GM21515 (cell line): ENCODE data around the gene KYNU.
"Not testable (repeated sequence)": the region's sequence is repeated elsewhere in the genome, so short reads cannot be mapped to it uniquely, and the experiment has no call there.

ENCODE experiments used
- ATAC-seq: cut with Tn5 transposase; IDR thresholded peaks from one replicate; pipeline ENCODE4 v1.9.1; 2021; ENCODE audit not compliant: unreplicated experiment

The KYNU gene

DNA sequence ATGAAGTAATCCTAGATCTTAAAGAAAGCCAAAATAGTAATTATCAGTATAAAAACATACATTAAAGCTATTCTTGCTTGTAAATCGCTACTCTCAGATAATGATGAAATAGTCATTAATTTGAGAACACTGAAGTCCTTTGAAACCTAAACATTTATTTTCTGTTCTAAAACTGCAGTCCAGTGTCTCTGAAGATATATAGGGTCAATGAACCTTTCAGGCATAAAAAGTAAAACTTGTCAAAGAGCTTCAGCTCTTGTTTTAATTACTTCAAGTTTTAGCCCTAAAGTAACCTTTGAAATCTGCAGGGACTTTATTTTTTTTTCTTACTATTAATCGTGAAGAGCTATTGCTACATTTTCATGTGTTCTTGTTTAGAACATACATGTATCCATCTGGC, 116.3 kb downstream of the KYNU start:
- no peak for ATAC-seq

- ATAC-seq = no peak
These were observed 117.2 kb downstream of the KYNU start for GRCh38 chr2:142994665-142995064.

- no peak for ATAC-seq
These were observed 119.8 kb downstream of the KYNU start for GRCh38 chr2:142997231-142997630.

GRCh38 chr2:143000599-143000998, 123.1 kb downstream of the KYNU start:
- no peak for ATAC-seq

DNA sequence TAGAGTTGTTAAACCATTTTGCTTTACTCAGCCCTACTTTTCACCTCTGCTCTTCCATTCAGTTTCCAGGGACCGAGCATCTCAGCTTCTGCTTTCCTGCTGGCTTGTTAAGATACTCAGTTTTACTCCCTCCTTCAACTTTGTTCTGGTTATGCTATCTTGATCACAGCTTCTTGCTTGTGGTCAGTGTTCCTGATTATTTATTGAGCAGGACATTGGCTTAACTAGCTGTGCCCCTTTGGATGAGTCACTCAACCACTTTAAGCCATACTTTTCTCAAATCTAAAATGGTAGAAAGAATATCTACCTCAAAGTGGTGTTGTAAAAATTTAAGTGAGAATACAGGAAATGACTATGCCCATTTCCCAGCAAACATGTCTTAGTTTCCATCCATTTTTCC, 124.0 kb downstream of the KYNU start:
- ATAC-seq = no peak

DNA sequence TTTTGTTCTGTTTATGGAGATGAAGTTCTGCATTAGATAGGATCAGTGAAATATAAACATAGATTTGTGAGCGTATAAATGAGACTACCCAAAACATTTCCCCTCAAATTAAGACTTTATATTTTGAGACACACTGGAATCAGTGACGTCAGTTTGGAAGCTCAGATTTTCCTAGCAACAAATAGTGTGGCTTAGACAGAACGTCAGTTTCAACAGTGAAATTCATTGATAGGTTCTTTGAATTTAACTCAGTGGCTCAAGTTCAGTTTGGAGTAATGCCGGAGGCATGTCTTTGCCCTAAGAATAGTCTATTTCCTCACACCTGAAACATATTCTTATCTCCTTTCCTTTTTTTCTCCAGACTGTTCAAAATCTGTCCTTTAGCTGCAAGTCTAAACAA, 138.2 kb downstream of the KYNU start:
- ATAC-seq = no peak

- ATAC-seq = no peak
These were observed 149.1 kb downstream of the KYNU start for GRCh38 chr2:143026411-143027054.

- no peak for ATAC-seq
These were observed 151.7 kb downstream of the KYNU start for GRCh38 chr2:143029141-143029540.

GRCh38 chr2:143030127-143030526, 152.7 kb downstream of the KYNU start:
- no peak for ATAC-seq

GRCh38 chr2:143034292-143035074, 157.0 kb downstream of the KYNU start:
- ATAC-seq = peak; percentile 93

DNA sequence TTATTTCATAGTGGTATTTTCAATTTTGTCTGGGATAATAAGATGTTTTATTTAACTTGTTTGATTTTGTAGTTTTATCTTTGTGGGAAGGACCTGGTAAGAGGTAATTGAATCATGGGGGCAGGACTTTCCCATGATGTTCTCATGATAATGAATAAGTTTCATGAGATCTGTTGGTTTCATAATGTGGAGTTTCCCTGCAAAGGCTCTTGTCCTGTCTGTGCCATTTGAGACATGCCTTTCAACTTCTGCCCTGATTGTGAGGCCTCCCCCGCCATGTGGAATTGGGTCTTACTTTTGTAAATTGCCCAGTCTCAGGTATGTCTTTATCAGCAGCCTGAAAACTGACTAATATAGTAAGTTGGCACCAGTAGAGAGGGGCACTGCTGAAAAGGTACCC, 174.0 kb downstream of the KYNU start:
- no peak for ATAC-seq

GRCh38 chr2:143053437-143053836, 176.0 kb downstream of the KYNU start:
- ATAC-seq = not testable (repeated sequence)

- ATAC-seq = no peak
These were observed 179.1 kb downstream of the KYNU start for GRCh38 chr2:143056550-143056949.

DNA sequence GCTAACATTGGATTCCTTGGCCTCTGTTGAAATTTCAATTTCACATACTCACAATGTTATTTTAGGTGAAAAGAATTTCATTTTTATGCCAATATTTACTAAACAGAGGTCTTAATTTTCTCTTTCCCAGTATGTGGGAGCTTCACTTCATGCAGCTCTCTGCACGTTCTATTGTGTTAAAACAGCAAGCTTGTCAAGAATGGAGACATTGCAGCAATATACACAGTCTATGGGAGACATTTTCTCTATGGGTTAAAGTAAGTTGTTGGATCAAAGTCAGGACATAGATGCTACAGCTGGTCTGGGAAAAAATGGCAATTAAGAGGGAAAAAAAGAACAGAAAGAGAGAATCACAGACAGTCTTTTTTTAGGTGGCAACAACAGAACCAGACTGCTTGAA, 181.4 kb downstream of the KYNU start:
- no peak for ATAC-seq

DNA sequence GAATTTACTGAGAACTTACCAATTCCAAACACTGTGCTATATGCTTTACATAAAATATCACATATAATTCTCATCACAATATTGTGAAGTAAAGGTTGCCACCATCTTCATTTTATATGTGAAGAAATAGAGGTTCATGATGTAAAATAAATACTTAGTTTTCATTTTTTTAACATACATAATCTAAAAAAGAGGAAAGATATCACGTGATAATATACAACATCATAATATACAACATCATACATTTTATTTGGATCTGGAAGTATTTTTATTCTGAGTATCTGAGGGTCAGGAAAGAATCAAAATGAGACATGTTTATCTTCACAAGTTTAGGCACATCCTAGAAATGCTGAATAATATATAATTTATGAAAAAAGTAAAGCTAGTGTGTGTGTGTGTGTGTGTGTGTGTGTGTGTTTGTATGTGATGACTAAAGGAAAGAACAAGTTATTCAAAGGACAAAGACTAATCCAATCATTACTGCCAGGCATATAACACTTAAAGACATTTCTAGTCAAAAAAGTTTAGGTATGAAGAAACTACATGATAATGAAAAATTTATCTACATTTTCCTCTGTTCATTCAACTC, 186.2 kb downstream of the KYNU start:
- no peak for ATAC-seq

DNA sequence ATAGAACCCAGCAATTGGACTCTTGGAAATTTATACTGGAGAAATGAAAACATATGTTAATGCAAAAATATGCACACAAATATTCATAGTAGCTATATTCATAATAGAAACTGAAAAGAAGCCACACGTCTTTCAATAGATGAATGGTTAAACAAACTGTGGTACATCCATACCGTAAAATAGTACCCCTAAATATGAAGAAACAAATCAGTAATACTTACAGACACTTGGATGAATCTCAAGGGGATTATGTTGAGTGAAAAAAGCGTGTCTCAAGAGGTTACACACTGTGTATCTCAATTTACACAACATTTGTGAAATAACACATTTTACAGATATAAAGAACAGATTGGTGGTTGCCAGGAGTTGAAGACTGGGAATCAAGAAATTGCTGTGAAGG, 190.6 kb downstream of the KYNU start:
- no peak for ATAC-seq

- no peak for ATAC-seq
These were observed 191.0 kb downstream of the KYNU start for GRCh38 chr2:143068509-143068908.

DNA sequence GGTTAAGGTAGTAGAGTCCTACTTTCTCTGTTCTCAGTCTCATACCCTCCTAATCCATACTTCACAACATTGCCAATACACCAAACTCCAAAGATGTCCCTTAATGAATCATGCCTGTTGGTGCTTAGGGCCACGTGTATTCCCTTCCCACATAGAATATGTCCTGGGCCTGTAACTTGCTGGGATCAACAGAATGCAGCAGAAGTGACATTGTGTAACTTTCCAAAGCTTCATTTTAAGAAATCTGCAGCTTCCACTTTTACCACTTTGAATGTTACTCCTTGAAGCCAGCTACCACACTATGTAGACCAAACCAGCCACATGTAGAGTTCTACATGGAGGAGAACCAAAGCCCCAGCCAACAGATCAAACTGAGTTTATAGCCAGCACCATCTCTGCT, 193.2 kb downstream of the KYNU start:
- no peak for ATAC-seq

DNA sequence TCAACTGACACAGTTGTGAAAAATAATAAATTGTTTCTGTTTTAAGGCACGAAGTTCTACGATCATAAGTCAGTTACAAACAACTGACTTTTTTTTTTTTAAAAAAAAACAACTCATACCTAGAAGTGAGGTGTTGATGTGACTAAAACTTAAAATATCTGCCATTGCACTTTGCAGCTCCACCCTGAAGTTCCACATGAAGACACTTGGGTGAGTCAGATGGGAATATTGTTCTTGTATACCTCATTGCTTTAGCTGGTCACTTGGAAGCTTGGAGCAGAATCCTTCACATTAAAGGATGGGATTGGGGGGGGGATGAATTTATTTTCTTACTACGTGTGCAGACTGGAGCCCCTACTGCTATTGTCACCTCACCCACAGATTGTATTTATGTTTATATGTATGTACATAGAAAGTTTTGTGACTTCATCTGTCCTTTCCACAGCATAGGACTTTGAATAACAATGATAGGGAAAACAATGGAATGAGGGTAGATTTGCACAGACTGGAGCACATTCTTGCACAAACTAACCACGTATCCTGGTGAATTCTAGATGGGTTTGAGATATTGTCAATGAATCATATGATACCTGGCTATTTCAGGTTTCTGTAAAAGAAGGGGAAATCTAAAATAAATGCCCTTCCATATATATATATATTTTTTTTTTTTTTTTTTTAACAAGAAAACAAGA, 193.9 kb downstream of the KYNU start:
- ATAC-seq = no peak

DNA sequence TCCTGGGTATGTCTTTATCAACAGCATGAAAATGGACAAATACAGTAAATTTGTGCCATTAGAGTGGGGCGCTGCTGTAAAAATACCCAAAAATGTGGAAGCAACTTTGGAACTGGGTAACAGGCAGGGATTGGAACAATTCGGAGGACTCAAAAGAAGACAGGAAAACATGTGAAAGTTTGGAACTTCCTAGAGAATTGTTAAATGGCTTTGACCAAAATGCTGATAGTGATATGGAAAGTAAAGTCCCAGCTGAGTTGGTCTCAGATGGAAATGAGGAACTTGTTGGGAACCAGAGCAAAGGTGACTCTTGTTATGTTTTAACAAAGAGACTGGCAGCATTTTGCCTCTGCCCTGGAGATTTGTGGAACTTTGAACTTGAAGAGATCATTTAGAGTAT, 197.4 kb downstream of the KYNU start:
- ATAC-seq = not testable (repeated sequence)

DNA sequence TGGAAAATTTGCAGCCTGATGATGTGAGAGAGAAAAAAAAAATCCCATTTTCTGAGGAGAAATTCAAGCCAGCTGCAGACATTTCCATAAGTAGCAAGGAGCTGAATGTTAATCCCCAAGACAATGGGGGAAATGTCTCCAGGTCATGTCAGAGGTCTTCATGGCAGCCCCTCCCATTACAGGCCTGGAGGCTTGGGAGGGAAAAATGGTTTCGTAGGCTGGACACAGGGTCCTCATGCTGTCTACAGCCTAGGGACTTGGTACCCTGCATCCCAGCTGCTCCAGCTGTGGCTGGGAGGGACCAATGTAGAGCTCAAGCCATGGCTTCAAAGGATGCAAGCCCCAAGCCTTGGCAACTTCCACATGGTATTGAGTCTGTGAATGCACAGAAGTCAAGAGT, 198.2 kb downstream of the KYNU start:
- no peak for ATAC-seq

DNA sequence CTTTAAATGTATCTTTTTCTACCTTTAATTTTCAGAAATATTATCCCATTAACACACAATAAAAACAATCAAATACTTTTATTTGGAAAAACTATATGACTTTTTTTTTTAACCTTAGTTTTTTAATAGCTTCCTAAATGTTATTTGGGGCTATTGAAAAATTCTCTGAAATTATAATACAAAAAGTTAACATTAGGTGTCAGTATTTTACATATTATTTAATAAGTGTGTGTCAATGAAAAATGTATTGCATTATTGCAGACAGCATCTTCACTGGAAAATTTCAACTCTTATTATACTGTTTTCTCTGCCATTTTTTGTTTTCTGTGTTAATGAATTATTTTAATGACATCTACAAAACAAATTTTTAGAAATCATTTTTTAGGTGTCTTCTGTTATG, 200.6 kb downstream of the KYNU start:
- ATAC-seq = no peak
